HAP-1 (cell line): ENCODE data around the gene CMTM1.

ENCODE experiments used
- DNase-seq, 2 experiments: peaks; one replicate each; pipeline ENCODE4 v3.0.0-alpha.2; 2016 to 2020; ENCODE audit warnings: low spot score in 2 of 2
- H3K27me3 ChIP-seq: fragments of 250-450 bp; sonication (Bioruptor Pico); 2 replicates; pipeline ENCODE4 v1.5.1; 2020; ENCODE audit warnings: low read depth, mild to moderate bottlenecking, moderate library complexity
- H3K36me3 ChIP-seq: fragments of 250-450 bp; sonication (Bioruptor Pico); replicated peaks from 2 replicates; pipeline ENCODE4 v1.5.1; 2020; ENCODE audit warnings: mild to moderate bottlenecking
- H3K4me1 ChIP-seq: fragments of 250-450 bp; sonication (Bioruptor Pico); 2 replicates; pipeline ENCODE4 v1.5.1; 2020; ENCODE audit warnings: mild to moderate bottlenecking
- H3K4me3 ChIP-seq: fragments of 250-450 bp; sonication (Bioruptor Pico); 2 replicates; pipeline ENCODE4 v1.5.1; 2020; ENCODE audit warnings: mild to moderate bottlenecking, moderate library complexity
- H3K9me3 ChIP-seq: fragments of 250-450 bp; sonication (Bioruptor Pico); 2 replicates; pipeline ENCODE4 v1.5.1; 2020; ENCODE audit warnings: mild to moderate bottlenecking, moderate library complexity
- in situ Hi-C: fragments of 300-500 bp; cut with MboI; formaldehyde crosslinking; loops from 3 replicates; pipeline ENCODE4 v1.14.3; 2020; ENCODE audit warnings: low sequenced_read_pairs, inconsistent platforms, mixed read lengths

Gene CMTM1

DNA sequence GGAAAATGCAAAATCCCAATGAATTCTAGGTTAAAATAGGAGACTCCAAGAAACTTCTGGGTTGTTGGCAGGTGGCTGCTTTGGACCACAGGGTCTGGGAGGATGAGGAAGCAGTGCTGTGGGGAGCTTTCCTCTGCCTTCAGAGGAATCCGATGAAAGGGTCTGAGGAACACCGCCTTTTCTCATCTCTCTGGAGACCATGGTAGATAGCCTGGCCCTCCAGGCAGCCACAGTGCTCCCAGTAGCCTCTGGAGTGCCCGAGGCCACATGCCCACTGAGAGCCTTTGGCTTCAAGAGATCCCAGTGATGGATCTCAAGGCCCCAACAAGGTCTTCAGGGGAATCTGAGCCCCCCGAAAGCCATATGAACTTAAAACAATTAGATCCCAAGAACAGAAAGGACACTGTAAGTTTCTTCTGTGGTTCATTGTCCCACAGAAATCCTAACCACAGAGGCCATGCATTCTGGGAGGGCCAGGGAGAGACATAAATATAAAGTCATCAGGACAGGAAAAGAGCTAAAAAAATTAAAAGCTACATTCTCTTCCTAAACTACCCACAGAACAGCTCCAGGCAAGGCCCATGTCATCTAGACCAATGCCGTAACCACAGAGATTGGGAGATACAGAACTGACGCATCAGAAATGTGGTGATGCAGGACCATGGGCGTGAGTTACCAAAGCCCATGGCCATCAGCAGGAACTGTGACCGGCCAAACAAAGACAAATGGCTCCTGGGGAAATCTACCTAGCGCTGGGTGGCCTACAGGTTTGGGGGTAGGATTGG is 40.7 kb upstream of the CMTM1 start:
- DNase-seq, result no peak
- no peaks in the 10 kb centered on the region for H3K27me3 ChIP-seq
- H3K9me3 ChIP-seq, result no peaks in the 10 kb centered on the region
- no peaks in the 10 kb centered on the region for H3K4me1 ChIP-seq
- in situ Hi-C loops, result no loop called here
- H3K4me3 ChIP-seq, result no peak overlapping the region
- H3K36me3 ChIP-seq, result peaks cover 3% of the 10 kb centered on the region; the same call in 1 of the 2 replicates

DNA sequence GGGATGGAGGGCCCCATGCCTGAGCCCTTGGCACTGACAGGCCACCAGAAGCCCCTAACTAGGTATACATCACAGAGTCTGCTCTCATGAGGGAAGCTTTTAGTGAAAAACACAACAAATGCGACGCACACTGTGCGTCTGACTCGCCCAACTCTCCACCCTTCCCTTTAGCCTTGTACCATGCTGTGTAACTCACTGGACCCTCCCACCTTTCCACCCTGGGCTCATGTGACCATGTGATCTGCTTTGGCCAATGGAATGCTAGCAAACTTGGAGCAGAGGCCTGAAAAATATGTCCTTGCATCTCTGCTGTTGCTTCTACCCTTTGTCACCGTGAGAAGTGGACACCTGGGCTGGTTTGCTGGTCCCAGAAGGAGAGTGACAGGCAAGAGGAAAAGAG is 37.9 kb upstream of the CMTM1 start:
- DNase-seq, result no peak
- in situ Hi-C loops, result no loop called here
- Histone ChIP-seq H3K36me3 (peaks cover 3% of the 10 kb centered on the region; the same call in 1 of the 2 replicates), H3K4me1 (no peaks in the 10 kb centered on the region), H3K27me3 (no peaks in the 10 kb centered on the region), H3K9me3 (no peaks in the 10 kb centered on the region), H3K4me3 (no peak overlapping the region)

DNA sequence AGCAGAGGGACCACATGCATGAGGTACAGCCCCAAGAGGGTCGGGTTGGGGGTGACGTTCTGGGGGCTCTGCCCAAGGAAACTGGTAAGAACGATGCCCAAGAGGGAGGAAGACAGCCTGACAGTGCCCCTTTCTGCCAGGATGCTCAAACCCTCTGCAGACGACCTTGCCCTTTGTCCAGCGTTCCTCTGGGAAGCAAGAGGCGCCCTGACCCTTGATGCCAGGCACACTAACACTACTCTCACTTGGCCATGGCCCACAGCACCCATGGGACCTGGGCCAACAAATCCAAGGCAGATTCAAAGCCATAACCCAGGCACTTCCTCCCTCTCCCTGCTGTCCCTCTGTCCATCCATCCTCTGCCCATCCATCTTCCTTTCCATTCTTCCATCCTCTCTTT is 36.8 kb upstream of the CMTM1 start:
- in situ Hi-C loops, result no loop called here
- DNase-seq, result no peak

DNA sequence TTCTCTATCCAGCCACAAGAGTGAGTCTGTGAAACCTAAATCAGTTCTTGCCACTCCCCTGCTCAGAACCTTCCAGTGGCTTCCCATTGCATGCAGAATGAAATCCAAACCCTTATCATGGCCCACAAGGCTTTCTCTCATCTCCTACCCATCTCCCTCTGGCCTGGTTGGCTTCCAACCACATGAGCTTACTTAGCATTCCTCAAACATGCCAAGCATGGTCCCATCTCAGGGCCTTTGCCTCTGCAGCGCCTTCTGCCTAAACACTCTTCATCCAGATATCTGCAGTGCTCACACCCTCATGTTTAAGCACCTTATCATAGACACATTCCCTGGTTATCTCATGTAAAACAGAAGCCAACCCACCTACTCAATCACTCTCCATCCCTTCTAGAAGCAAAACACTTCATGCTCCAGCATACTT is 31.9 kb upstream of the CMTM1 start:
- H3K4me3 ChIP-seq, result no peak overlapping the region
- no peaks in the 10 kb centered on the region for H3K27me3 ChIP-seq
- no peak for DNase-seq
- H3K4me1 ChIP-seq, result no peaks in the 10 kb centered on the region
- in situ Hi-C loops, result no loop called here
- H3K36me3 ChIP-seq, result no peaks in the 10 kb centered on the region
- no peaks in the 10 kb centered on the region for H3K9me3 ChIP-seq

More for the DNA sequence above, 36.8 kb upstream of the CMTM1 start:
- Histone ChIP-seq H3K9me3 (no peaks in the 10 kb centered on the region), H3K27me3 (no peaks in the 10 kb centered on the region), H3K4me1 (no peaks in the 10 kb centered on the region), H3K4me3 (no peak overlapping the region), H3K36me3 (peaks cover 3% of the 10 kb centered on the region; the same call in 1 of the 2 replicates)

DNA sequence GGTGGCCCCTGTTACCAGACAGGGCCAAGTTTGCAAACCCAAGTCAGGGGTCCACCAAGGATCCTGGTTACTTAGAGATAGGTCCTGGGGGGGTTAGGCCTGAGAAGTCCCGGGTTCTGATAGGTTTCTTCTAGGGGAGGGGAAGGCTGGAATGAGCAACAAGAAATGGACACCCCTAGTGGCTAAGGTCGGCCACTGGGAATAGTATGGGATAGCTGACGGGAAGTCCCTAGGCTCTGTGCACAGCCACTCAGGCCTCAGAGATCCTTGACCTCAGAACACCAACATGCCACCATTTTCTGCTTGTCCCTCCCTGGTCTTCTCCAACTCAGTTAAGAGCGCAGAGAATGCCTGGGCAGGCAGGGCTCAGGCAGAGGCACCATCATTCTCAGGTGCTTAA is 29.7 kb upstream of the CMTM1 start:
- Histone ChIP-seq H3K9me3 (no peaks in the 10 kb centered on the region), H3K36me3 (no peaks in the 10 kb centered on the region), H3K4me1 (peaks cover 2% of the 10 kb centered on the region), H3K27me3 (no peaks in the 10 kb centered on the region), H3K4me3 (no peak overlapping the region)
- in situ Hi-C loops, result no loop called here
- no peak for DNase-seq

DNA sequence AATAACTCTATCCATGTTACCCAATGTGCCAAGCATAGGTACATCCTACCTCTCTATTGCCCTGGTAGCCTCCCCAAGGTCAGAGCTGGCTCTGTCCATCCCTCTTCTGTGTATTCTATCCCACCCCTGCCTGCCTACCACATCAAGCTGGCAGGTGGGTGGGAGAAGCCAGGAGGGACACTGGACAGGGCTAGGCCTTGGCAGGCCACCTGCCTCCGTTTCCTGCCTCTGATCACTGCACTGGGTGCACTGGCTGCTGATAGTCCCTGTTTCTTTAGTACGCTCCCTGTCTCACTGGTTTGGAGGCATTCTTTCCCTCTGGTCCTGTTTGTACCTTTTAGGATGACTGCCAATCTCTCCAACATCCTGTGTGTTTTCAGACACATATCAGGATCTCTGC is 29.0 kb upstream of the CMTM1 start:
- DNase-seq, result no peak
- Histone ChIP-seq H3K4me1 (peaks cover 8% of the 10 kb centered on the region), H3K36me3 (no peaks in the 10 kb centered on the region), H3K27me3 (no peaks in the 10 kb centered on the region), H3K4me3 (no peak overlapping the region), H3K9me3 (no peaks in the 10 kb centered on the region)
- in situ Hi-C loops, result no loop called here

DNA sequence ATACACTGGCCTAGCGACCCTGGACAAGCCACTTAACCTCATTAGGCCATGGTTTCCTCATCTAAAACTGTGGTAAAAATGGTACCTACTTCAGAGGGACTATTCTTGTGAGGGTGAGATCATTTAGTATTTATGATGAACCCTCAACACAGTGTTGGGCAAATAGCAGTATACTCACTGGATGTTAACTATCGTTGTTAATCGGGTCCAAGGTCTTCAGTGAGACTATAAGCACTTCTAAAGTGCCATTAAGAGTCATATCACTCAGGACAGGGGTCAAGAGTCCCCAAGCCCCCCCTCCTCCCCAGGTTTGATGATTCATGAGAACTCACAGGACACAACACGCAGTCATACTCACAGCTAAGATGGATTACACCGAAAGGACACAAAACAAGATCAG is 27.3 kb upstream of the CMTM1 start:
- no peaks in the 10 kb centered on the region for H3K9me3 ChIP-seq
- H3K36me3 ChIP-seq, result no peaks in the 10 kb centered on the region
- DNase-seq, result no peak
- H3K4me3 ChIP-seq, result no peak overlapping the region
- H3K27me3 ChIP-seq, result no peaks in the 10 kb centered on the region
- in situ Hi-C loops, result no loop called here
- peaks cover 11% of the 10 kb centered on the region for H3K4me1 ChIP-seq

DNA sequence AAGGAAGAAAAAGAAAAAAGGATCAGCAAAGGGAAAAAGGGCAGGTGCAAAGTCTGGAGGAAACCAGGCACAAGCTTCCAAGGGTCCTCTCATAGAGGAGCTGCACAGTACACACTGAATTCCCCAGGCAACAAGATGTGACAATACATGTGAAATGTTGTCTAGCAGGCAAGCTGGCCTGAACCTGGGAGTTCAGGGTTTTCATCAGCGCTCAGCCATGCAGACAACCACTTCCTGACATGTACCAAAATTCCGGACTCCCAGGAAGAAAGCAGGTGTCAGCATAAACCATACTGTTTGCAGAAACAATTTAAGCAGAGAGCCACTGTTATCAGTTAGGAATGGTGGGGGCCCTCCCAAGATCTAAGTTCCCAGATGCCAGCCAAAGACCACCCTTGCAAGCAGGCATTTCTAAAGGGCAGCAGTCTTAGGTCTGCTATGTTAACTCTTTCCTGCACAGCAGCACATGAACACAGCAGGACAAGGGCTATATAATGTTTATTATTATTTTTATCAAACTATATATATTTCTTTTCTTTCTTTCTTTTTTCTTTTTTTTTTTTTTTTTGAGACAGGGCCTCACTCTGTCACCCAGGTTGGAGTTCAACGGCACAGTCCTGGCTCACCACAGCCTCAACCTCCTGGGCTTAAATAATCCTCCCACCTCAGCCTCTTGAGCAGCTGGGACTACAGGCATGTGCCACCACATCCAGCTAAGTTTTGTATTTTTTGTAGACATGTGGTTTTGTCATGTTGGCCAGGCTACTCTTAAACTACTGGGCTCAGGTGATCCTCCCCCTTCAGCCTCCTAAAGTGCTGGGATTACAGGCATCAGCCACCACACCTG is 26.4 kb upstream of the CMTM1 start:
- Histone ChIP-seq H3K9me3 (no peaks in the 10 kb centered on the region), H3K36me3 (no peaks in the 10 kb centered on the region), H3K4me1 (peaks cover 11% of the 10 kb centered on the region), H3K4me3 (no peak overlapping the region), H3K27me3 (no peaks in the 10 kb centered on the region)
- DNase-seq, result no peak
- in situ Hi-C loops, result no loop called here

DNA sequence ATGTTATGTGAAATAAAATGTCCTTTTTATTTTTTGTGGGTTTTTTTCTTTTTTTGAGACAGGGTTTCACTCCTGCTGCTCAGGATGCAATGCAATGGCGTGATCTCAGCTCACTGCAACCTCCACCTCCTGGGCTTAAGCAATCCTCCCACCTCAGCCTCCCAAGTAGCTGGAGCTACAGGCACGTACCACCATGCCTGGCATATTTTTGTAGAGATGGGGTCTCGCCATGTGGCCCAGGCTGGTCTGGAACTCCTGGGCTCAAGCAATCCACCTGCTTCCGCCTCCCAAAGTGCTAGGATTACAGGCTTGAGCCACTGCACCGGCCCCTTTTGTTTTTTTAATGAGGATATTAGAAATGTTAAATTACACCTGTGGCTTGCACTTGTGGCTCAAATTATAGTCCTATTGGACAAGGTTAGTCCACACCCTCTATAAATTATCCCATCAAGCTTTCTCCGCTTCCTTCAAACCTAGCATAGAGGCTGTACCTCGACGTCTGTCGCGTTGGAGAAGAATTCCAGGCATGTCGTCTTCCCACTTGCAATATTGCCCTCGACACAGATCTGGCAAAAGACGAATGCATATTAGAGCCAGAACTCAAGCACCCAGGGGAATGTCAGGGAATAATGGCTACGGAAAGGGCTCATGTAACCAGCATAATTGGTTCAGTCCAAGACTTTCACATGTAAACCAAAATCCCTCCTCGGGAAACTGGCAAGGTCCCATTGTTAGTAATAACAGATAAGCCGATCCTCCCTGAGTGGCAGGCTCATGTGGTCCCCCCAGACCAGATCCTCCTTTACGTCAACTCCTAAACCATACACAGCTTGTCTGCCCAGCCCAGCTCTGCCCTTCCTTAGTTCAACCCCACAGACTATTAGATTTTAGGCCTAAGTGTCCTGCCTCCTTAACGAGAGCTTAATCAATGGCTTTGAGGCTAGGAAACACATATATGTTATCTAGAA is 24.6 kb upstream of the CMTM1 start:
- peak; percentile 21 to 31 for DNase-seq
- Histone ChIP-seq H3K9me3 (no peaks in the 10 kb centered on the region), H3K36me3 (no peaks in the 10 kb centered on the region), H3K27me3 (no peaks in the 10 kb centered on the region), H3K4me3 (no peak overlapping the region), H3K4me1 (peaks cover 11% of the 10 kb centered on the region)
- in situ Hi-C loops, result no loop called here

DNA sequence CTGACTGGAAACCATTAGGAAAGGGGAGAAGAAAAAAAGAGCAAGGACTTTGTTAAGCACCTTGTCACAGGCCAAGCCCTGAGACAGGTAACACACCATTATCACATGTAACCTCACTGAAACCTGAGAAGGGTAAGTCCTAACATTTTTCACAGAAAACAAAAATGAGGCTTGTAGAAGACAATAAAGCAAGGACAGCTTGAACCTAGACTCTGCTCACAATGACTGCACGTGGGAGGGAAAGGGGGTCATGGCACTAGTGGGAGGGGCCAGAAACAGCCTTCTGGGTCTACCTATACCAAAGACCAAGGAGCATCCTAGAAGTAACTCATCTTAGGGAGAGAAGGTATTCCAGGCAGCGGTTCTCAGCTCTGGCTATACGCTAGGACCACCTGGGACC is 23.8 kb upstream of the CMTM1 start:
- no peaks in the 10 kb centered on the region for H3K36me3 ChIP-seq
- in situ Hi-C loops, result no loop called here
- no peak overlapping the region for H3K4me3 ChIP-seq
- no peak for DNase-seq
- no peaks in the 10 kb centered on the region for H3K27me3 ChIP-seq
- peaks cover 11% of the 10 kb centered on the region for H3K4me1 ChIP-seq
- no peaks in the 10 kb centered on the region for H3K9me3 ChIP-seq

DNA sequence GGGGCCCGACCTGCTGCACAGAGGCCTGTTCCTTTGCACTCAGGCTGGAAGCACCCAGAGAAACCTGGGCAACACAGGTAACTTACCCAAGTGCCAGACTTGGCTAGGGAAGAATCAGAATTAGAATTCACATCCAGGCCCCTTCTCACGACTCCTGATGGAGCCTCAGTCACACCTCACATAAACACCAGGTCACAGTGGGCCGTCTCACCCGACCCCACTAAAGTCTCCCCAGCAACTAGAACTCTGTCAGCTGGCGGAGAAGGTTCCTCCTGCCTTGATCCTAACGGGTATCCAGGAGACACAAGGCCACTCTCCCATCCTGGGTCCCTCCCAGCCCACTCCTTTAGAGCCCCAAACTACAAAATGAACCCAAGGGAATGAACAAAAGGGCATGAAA is 22.7 kb upstream of the CMTM1 start:
- no peak for DNase-seq
- in situ Hi-C loops, result no loop called here
- H3K9me3 ChIP-seq, result no peaks in the 10 kb centered on the region
- peaks cover 11% of the 10 kb centered on the region for H3K4me1 ChIP-seq
- H3K36me3 ChIP-seq, result no peaks in the 10 kb centered on the region
- H3K4me3 ChIP-seq, result no peak overlapping the region
- H3K27me3 ChIP-seq, result no peaks in the 10 kb centered on the region

DNA sequence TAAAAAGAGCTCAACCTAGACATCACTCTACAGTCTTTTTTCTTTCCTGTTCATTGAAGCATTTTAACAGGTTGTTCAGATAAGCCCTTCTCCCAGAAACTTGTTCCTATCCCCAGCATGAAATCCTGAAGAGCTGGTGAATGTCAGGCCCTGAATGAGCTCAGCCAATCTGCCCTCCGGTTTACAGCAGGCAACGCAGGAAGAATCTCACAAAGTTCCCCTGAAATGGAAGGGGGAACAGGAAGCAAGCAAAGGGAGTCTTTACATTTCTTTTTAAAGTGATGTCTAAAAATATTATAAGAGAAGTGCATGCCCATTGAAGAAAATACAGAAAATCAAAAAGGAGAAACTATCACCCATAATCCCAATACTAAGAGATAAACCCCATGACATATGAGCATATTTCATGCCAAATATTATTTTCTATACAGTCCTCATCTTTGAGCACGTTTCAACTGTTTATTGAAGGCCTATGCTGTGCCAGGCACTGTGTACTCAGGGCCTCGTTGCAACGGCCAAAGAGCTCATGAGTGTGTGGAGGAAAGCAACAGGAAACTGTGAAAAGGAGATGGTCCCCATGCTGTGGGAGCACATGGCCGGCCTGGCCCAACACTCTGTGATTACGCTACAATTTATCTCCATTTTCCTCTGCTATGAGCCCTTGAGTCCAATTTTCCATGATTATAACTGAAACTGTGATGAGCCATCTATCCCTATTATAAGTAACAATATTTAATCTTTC is 22.1 kb upstream of the CMTM1 start:
- no peaks in the 10 kb centered on the region for H3K36me3 ChIP-seq
- H3K27me3 ChIP-seq, result no peaks in the 10 kb centered on the region
- no peak for DNase-seq
- peaks cover 12% of the 10 kb centered on the region for H3K4me1 ChIP-seq
- in situ Hi-C loops, result no loop called here
- no peaks in the 10 kb centered on the region for H3K9me3 ChIP-seq
- H3K4me3 ChIP-seq, result no peak overlapping the region
